ENCODE data around the gene INKA1.

DNA sequence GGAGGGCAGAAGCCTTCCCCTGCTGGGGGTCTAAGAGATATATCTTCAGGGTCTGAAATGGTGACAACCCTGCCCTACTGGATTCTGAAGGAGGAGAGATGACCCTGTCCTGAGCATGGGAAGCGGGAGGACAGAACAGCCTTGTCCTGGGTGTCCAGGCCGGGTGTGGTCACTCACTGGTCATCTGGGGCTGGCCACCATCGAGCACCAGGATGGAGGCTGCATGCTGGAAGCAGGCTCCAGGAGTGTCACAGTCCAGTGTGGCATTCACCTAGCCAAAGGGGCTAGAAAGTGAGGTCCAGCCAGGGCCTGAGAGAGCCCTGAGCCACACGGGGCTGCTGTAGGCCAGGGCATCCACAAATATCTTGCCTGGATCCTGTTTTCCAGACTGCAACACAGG lies 8.6 kb upstream of the INKA1 start:
- TF ChIP-seq, protein P1, sequence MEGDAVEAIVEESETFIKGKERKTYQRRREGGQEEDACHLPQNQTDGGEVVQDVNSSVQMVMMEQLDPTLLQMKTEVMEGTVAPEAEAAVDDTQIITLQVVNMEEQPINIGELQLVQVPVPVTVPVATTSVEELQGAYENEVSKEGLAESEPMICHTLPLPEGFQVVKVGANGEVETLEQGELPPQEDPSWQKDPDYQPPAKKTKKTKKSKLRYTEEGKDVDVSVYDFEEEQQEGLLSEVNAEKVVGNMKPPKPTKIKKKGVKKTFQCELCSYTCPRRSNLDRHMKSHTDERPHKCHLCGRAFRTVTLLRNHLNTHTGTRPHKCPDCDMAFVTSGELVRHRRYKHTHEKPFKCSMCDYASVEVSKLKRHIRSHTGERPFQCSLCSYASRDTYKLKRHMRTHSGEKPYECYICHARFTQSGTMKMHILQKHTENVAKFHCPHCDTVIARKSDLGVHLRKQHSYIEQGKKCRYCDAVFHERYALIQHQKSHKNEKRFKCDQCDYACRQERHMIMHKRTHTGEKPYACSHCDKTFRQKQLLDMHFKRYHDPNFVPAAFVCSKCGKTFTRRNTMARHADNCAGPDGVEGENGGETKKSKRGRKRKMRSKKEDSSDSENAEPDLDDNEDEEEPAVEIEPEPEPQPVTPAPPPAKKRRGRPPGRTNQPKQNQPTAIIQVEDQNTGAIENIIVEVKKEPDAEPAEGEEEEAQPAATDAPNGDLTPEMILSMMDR (optimal IDR thresholded peaks at IDR 0.05 in 1 of 3, IDR thresholded peaks at IDR 0.05 in 1 of 3, conservative IDR thresholded peaks at IDR 0.05 in 1 of 3; ENCODE audit: extremely low read depth in 1 of 3, insufficient read depth in 2 of 3, low read length in 3 of 3), result no peak
- TF ChIP-seq EZH2 (IDR thresholded peaks at IDR 0.05; ENCODE audit: low read length), result no peak
